ENCODE data around the gene ACTN2.

Gene ACTN2

DNA sequence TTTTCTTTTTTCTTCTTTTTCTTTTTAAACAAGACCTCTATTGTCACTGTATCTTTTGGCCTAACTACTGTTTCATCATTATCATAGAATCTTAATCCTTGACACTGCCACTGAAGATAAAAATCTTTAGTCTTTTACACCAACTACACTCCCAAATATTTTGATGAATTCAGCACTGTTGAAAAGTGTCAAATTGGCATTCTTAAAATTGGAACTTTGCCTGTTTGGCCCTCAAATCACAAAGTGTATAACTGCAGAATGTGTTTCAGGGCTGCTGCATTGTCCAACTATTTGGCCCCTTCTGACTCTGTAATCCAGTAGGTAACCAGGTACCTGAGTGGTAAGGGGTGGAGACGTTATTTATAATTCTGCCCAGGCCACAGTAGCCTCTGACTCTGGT is 34.3 kb downstream of the ACTN2 start:
- no peaks in the 10 kb centered on the region for H3K79me2 ChIP-seq (ENCODE audit: control insufficient read depth, low read length)
- H3K27me3 ChIP-seq (ENCODE audit: control insufficient read depth, low read length): no peaks in the 10 kb centered on the region
- H3K4me3 ChIP-seq (ENCODE audit: low read length): no peak overlapping the region
- no peak overlapping the region for H3K4me2 ChIP-seq (ENCODE audit: low read length)
- no peak overlapping the region for H3K27ac ChIP-seq (ENCODE audit: low read depth, low read length)
- no peaks in the 10 kb centered on the region for H3K36me3 ChIP-seq (ENCODE audit: control insufficient read depth, low read length)
- no peaks in the 10 kb centered on the region for H3F3A ChIP-seq (ENCODE audit: control insufficient read depth, insufficient read depth)
- H4K20me1 ChIP-seq (ENCODE audit: control insufficient read depth, insufficient read depth, low read depth, low read length): no peaks in the 10 kb centered on the region
- TF ChIP-seq, protein P1, sequence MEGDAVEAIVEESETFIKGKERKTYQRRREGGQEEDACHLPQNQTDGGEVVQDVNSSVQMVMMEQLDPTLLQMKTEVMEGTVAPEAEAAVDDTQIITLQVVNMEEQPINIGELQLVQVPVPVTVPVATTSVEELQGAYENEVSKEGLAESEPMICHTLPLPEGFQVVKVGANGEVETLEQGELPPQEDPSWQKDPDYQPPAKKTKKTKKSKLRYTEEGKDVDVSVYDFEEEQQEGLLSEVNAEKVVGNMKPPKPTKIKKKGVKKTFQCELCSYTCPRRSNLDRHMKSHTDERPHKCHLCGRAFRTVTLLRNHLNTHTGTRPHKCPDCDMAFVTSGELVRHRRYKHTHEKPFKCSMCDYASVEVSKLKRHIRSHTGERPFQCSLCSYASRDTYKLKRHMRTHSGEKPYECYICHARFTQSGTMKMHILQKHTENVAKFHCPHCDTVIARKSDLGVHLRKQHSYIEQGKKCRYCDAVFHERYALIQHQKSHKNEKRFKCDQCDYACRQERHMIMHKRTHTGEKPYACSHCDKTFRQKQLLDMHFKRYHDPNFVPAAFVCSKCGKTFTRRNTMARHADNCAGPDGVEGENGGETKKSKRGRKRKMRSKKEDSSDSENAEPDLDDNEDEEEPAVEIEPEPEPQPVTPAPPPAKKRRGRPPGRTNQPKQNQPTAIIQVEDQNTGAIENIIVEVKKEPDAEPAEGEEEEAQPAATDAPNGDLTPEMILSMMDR (IDR thresholded peaks at IDR 0.05; ENCODE audit: low read depth, low read length, poor library complexity, severe bottlenecking): no peak
- TF ChIP-seq EZH2phosphoT487 (IDR thresholded peaks at IDR 0.05; ENCODE audit: borderline replicate concordance, low read length): no peak
- no peaks in the 10 kb centered on the region for H3K9me2 ChIP-seq (replicated peaks; ENCODE audit: control insufficient read depth, low read length)
- no peaks in the 10 kb centered on the region for H3K4me1 ChIP-seq (ENCODE audit: control insufficient read depth, low read length)
- H3K9me3 ChIP-seq (ENCODE audit: control insufficient read depth, insufficient read depth, low read length): no peaks in the 10 kb centered on the region

DNA sequence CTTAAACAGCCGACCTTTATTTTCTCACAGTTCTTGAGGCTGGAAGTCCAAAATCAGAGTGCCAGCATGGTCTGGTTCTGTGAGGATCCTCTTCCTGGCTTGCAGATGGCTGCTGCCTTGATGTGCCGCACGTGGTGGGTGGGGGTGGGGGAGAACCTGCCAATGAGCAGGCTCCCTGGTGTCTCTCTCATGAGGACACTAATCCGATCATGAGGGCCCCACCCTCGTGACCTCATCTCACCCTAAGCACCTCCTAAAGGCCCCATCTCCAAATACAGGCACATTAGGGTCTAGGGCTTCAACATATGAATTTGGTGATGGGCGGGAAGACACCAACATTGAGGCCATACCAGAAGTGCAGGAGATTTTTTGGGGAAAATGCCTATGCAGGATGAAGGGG is 37.8 kb downstream of the ACTN2 start:
- H3K36me3 ChIP-seq (ENCODE audit: control insufficient read depth, low read length): no peaks in the 10 kb centered on the region
- no peaks in the 10 kb centered on the region for H3K9me3 ChIP-seq (ENCODE audit: control insufficient read depth, insufficient read depth, low read length)
- no peak overlapping the region for H3K4me2 ChIP-seq (ENCODE audit: low read length)
- H4K20me1 ChIP-seq (ENCODE audit: control insufficient read depth, insufficient read depth, low read depth, low read length): no peaks in the 10 kb centered on the region
- TF ChIP-seq EZH2phosphoT487 (IDR thresholded peaks at IDR 0.05; ENCODE audit: borderline replicate concordance, low read length): no peak
- TF ChIP-seq, protein P1 (IDR thresholded peaks at IDR 0.05; ENCODE audit: low read depth, low read length, poor library complexity, severe bottlenecking): no peak
- H3K9me2 ChIP-seq (replicated peaks; ENCODE audit: control insufficient read depth, low read length): no peaks in the 10 kb centered on the region
- H3F3A ChIP-seq (ENCODE audit: control insufficient read depth, insufficient read depth): no peaks in the 10 kb centered on the region
- H3K27ac ChIP-seq (ENCODE audit: low read depth, low read length): no peak overlapping the region
- peaks cover 3% of the 10 kb centered on the region; the same call in 1 of the 2 replicates for H3K4me1 ChIP-seq (ENCODE audit: control insufficient read depth, low read length)
- H3K79me2 ChIP-seq (ENCODE audit: control insufficient read depth, low read length): no peaks in the 10 kb centered on the region
- H3K4me3 ChIP-seq (ENCODE audit: low read length): no peak overlapping the region
- no peaks in the 10 kb centered on the region for H3K27me3 ChIP-seq (ENCODE audit: control insufficient read depth, low read length)

DNA sequence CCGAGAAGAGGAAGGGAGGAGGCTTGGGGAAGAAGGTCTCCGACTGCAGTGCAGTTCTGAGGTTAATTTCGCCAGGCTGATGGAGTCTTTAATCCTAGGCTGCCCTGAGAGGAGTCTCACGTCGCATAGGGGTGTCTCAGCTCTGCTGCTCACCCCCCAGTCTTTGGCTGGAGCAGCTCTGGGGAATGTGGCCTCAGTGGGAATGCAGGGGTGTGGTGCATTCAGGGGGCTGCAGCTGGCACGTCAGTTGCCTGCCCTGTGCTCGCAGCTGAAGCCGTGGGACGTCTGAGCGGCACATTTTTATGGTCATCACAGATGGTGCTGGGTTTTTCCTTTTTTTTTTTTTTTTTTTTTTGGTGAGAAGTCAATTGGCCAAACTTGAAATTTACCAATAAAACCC is 38.2 kb downstream of the ACTN2 start:
- H3K4me1 ChIP-seq (ENCODE audit: control insufficient read depth, low read length): peaks cover 3% of the 10 kb centered on the region; the same call in 1 of the 2 replicates
- no peak overlapping the region for H3K27ac ChIP-seq (ENCODE audit: low read depth, low read length)
- H3K79me2 ChIP-seq (ENCODE audit: control insufficient read depth, low read length): no peaks in the 10 kb centered on the region
- no peaks in the 10 kb centered on the region for H3K9me3 ChIP-seq (ENCODE audit: control insufficient read depth, insufficient read depth, low read length)
- no peak overlapping the region for H3K4me2 ChIP-seq (ENCODE audit: low read length)
- no peaks in the 10 kb centered on the region for H3K36me3 ChIP-seq (ENCODE audit: control insufficient read depth, low read length)
- H3K27me3 ChIP-seq (ENCODE audit: control insufficient read depth, low read length): no peaks in the 10 kb centered on the region
- no peaks in the 10 kb centered on the region for H4K20me1 ChIP-seq (ENCODE audit: control insufficient read depth, insufficient read depth, low read depth, low read length)
- no peaks in the 10 kb centered on the region for H3F3A ChIP-seq (ENCODE audit: control insufficient read depth, insufficient read depth)
- H3K9me2 ChIP-seq (replicated peaks; ENCODE audit: control insufficient read depth, low read length): no peaks in the 10 kb centered on the region
- no peak for TF ChIP-seq EZH2phosphoT487 (IDR thresholded peaks at IDR 0.05; ENCODE audit: borderline replicate concordance, low read length)
- TF ChIP-seq, protein P1 (IDR thresholded peaks at IDR 0.05; ENCODE audit: low read depth, low read length, poor library complexity, severe bottlenecking): no peak
- no peak overlapping the region for H3K4me3 ChIP-seq (ENCODE audit: low read length)
